CD4-positive, alpha-beta T cell treated with Interleukin-17A for 4 hours (primary cell): ENCODE results near the gene NOXA1.
"Not testable (repeated sequence)": the region's sequence is repeated elsewhere in the genome, so short reads cannot be mapped to it uniquely, and the experiment has no call there.

ENCODE experiments used
- DNase-seq: peaks from one replicate; pipeline ENCODE4 v3.0.0-alpha.2; 2020; ENCODE audit warnings: mixed read lengths

NOXA1 gene

GRCh38 chr9:137441289-137441934 is 18.2 kb downstream of the NOXA1 start, which contains the start of gene ENTPD8:
ENTPD8 (minus strand) TSS chr9:137441357; CDS start chr9:137438285, 3,072 bp downstream.
- peak; percentile 35 for DNase-seq

- DNase-seq = no peak
These were observed 18.7 kb downstream of the NOXA1 start for GRCh38 chr9:137441935-137442321.

GRCh38 chr9:137444106-137444790 is 21.1 kb downstream of the NOXA1 start:
- no peak for DNase-seq

GRCh38 chr9:137445275-137445807 is 22.1 kb downstream of the NOXA1 start:
- peak; percentile 92 for DNase-seq

GRCh38 chr9:137445930-137446431 is 22.8 kb downstream of the NOXA1 start:
- DNase-seq = no peak

- DNase-seq = no peak
These were observed 23.8 kb downstream of the NOXA1 start for GRCh38 chr9:137446851-137447471.

- DNase-seq = peak; percentile 2
These were observed 24.8 kb downstream of the NOXA1 start for GRCh38 chr9:137447722-137448601.

GRCh38 chr9:137448602-137448962 is 25.4 kb downstream of the NOXA1 start:
- peak; percentile 4 for DNase-seq

- peak; percentile 32 for DNase-seq
These were observed 26.1 kb downstream of the NOXA1 start for GRCh38 chr9:137449081-137449844.

GRCh38 chr9:137449931-137450538 is 26.8 kb downstream of the NOXA1 start:
- peak; percentile 48 for DNase-seq

GRCh38 chr9:137450539-137451222 is 27.5 kb downstream of the NOXA1 start:
- DNase-seq = peak; percentile 54

- not testable (repeated sequence) for DNase-seq
These were observed 28.2 kb downstream of the NOXA1 start for GRCh38 chr9:137451264-137452005.

- no peak for DNase-seq
These were observed 29.0 kb downstream of the NOXA1 start for GRCh38 chr9:137452006-137452760.

- DNase-seq = no peak
These were observed 29.8 kb downstream of the NOXA1 start for GRCh38 chr9:137452761-137453642.

- DNase-seq = peak; percentile 61
These were observed 30.5 kb downstream of the NOXA1 start for GRCh38 chr9:137453643-137454081.

GRCh38 chr9:137454145-137454596 is 31.0 kb downstream of the NOXA1 start:
- peak; percentile 47 for DNase-seq

GRCh38 chr9:137454597-137455358 is 31.6 kb downstream of the NOXA1 start:
- no peak for DNase-seq
